IMR-90 (cell line): ENCODE measurements around the gene BRINP3.

Experiments
- CEBPB ChIP-seq: IDR thresholded peaks from 2 replicates; pipeline ENCODE4 v1.6.1; 2012; ENCODE audit warnings: low read depth, low read length, improper control_type of control experiment
- CTCF ChIP-seq: conservative IDR thresholded peaks from 2 replicates; pipeline ENCODE4 v1.5.1; 2012; ENCODE audit warnings: mild to moderate bottlenecking, low read depth, low read length, improper control_type of control experiment
- FOS ChIP-seq: fragments of 150-350 bp; IDR thresholded peaks from 2 replicates; pipeline ENCODE4 v1.6.1; 2016; ENCODE audit warnings: low read depth, low read length
- POLR2A ChIP-seq: IDR thresholded peaks from 2 replicates; pipeline ENCODE4 v1.6.1; 2012; ENCODE audit warnings: mild to moderate bottlenecking, low read depth, low read length
- RAD21 ChIP-seq: IDR thresholded peaks from 2 replicates; pipeline ENCODE4 v1.6.1; 2012; ENCODE audit warnings: low read length, improper control_type of control experiment
- RFX5 ChIP-seq: IDR thresholded peaks from 2 replicates; pipeline ENCODE4 v1.8.0; 2012; ENCODE audit warnings: low read depth, mild to moderate bottlenecking, low read length, moderate library complexity
- SMC3 ChIP-seq: fragments of 150-350 bp; IDR thresholded peaks from 2 replicates; pipeline ENCODE4 v1.6.1; 2016; ENCODE audit warnings: low read depth, mild to moderate bottlenecking, antibody characterized with exemption, low read length, moderate library complexity
- TF ChIP-seq, protein P1 (sequence below): fragments of 150-350 bp; IDR thresholded peaks from 2 replicates; pipeline ENCODE4 v1.6.1; 2017; ENCODE audit warnings: mild to moderate bottlenecking, antibody characterized with exemption, low read length, low read depth
- TF ChIP-seq, protein P2 (sequence below): fragments of 150-350 bp; IDR thresholded peaks from 2 replicates; pipeline ENCODE4 v1.6.1; 2016; ENCODE audit warnings: low read depth, mild to moderate bottlenecking, low read length, moderate library complexity, borderline replicate concordance

GRCh38 chr1:190452272-190452848 is 25.3 kb downstream of the BRINP3 start:
- TF ChIP-seq CEBPB (no peak), CTCF (no peak), SMC3 (no peak), RFX5 (no peak), POLR2A (no peak), FOS (no peak), RAD21 (no peak)
- TF ChIP-seq, protein P1, sequence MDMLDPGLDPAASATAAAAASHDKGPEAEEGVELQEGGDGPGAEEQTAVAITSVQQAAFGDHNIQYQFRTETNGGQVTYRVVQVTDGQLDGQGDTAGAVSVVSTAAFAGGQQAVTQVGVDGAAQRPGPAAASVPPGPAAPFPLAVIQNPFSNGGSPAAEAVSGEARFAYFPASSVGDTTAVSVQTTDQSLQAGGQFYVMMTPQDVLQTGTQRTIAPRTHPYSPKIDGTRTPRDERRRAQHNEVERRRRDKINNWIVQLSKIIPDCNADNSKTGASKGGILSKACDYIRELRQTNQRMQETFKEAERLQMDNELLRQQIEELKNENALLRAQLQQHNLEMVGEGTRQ: no peak
- TF ChIP-seq, protein P2, sequence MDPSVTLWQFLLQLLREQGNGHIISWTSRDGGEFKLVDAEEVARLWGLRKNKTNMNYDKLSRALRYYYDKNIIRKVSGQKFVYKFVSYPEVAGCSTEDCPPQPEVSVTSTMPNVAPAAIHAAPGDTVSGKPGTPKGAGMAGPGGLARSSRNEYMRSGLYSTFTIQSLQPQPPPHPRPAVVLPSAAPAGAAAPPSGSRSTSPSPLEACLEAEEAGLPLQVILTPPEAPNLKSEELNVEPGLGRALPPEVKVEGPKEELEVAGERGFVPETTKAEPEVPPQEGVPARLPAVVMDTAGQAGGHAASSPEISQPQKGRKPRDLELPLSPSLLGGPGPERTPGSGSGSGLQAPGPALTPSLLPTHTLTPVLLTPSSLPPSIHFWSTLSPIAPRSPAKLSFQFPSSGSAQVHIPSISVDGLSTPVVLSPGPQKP: no peak
